GM23338 (cell line): ENCODE results near the gene CRYGB. TPM values are rescaled to one million over a fixed set of nuclear protein-coding genes. Genes with fewer than 3 reads are reported as not detected.
A peak's percentile ranks its signal among the peaks of the same experiment; 100 is the strongest.

Experiments
- ATAC-seq: fragments of 200-7000 bp; cut with Tn5 transposase; 3 replicates; pipeline ENCODE4 v1.9.1; 2020
- DNase-seq: peaks from one replicate; pipeline ENCODE4 v3.0.0-alpha.2; 2015; ENCODE audit warnings: low spot score
- H2AFZ ChIP-seq: fragments of 200-600 bp; sonication (generic); 2 replicates; pipeline ENCODE4 v1.8.0; 2016; ENCODE audit warnings: antibody characterized with exemption, mild to moderate bottlenecking, moderate library complexity
- H3F3A ChIP-seq: fragments of 200-600 bp; sonication (generic); replicated peaks from 2 replicates; pipeline ENCODE4 v1.8.0; 2017; ENCODE audit warnings: antibody characterized with exemption, mixed run types, low read depth
- H3K27ac ChIP-seq: fragments of 200-600 bp; sonication (generic); 2 replicates; pipeline ENCODE4 v1.6.1; 2016; ENCODE audit warnings: low read depth
- H3K27me3 ChIP-seq: fragments of 200-600 bp; sonication (generic); 2 replicates; pipeline ENCODE4 v1.8.0; 2016; ENCODE audit warnings: mild to moderate bottlenecking, mixed run types, moderate library complexity; ENCODE audit not compliant: insufficient read depth
- H3K36me3 ChIP-seq: fragments of 200-600 bp; sonication (generic); 2 replicates; pipeline ENCODE4 v1.8.0; 2016; ENCODE audit warnings: mild to moderate bottlenecking; ENCODE audit not compliant: insufficient read depth
- H3K4me1 ChIP-seq: fragments of 200-600 bp; sonication (generic); 2 replicates; pipeline ENCODE4 v1.8.0; 2016; ENCODE audit warnings: mild to moderate bottlenecking, moderate library complexity; ENCODE audit not compliant: insufficient read depth
- H3K4me2 ChIP-seq: fragments of 200-600 bp; sonication (generic); 2 replicates; pipeline ENCODE4 v1.7.1; 2017; ENCODE audit warnings: mixed run types
- H3K4me3 ChIP-seq: fragments of 200-600 bp; sonication (generic); 2 replicates; pipeline ENCODE4 v1.6.1; 2016; ENCODE audit warnings: mixed run types
- H3K79me2 ChIP-seq: fragments of 200-600 bp; sonication (generic); replicated peaks from 2 replicates; pipeline ENCODE4 v1.8.0; 2017; ENCODE audit warnings: mild to moderate bottlenecking; ENCODE audit not compliant: insufficient read depth
- H3K9me2 ChIP-seq: fragments of 200-600 bp; sonication (generic); 2 replicates; pipeline ENCODE4 v1.8.0; 2017; ENCODE audit not compliant: insufficient read depth
- H4K20me1 ChIP-seq: fragments of 200-600 bp; sonication (generic); replicated peaks from 2 replicates; pipeline ENCODE4 v1.8.0; 2017; ENCODE audit warnings: mild to moderate bottlenecking; ENCODE audit not compliant: insufficient read depth
- H3K27ac Mint-ChIP-seq: 2 replicates; pipeline ENCODE4 v1.8.0; 2020; ENCODE audit warnings: inconsistent platforms, mild to moderate bottlenecking, moderate library complexity, mixed read lengths
- H3K27me3 Mint-ChIP-seq: 3 replicates; pipeline ENCODE4 v1.8.0; 2022; ENCODE audit warnings: low read depth, mild to moderate bottlenecking, moderate library complexity, mixed read lengths, inconsistent platforms; ENCODE audit not compliant: insufficient read depth, poor library complexity
- H3K36me3 Mint-ChIP-seq: 3 replicates; pipeline ENCODE4 v1.8.0; 2021; ENCODE audit warnings: low read depth, mild to moderate bottlenecking, inconsistent platforms, moderate library complexity, mixed read lengths
- H3K4me1 Mint-ChIP-seq: 3 replicates; pipeline ENCODE4 v1.8.0; 2020; ENCODE audit warnings: mild to moderate bottlenecking, inconsistent platforms, mixed read lengths
- H3K4me3 Mint-ChIP-seq: 3 replicates; pipeline ENCODE4 v1.8.0; 2021; ENCODE audit warnings: moderate library complexity, mild to moderate bottlenecking, inconsistent platforms, mixed read lengths
- H3K9me3 Mint-ChIP-seq: 3 replicates; pipeline ENCODE4 v1.8.0; 2020; ENCODE audit warnings: moderate library complexity, mild to moderate bottlenecking, inconsistent platforms, mixed read lengths
- CREB1 ChIP-seq: fragments of 250-450 bp; sonication (Bioruptor Pico); IDR thresholded peaks from 2 replicates; pipeline ENCODE4 v1.5.0; 2020; ENCODE audit warnings: low read depth, mild to moderate bottlenecking, moderate library complexity
- JUNB ChIP-seq: IDR thresholded peaks from one replicate; pipeline ENCODE4 v1.6.1; 2016; ENCODE audit warnings: antibody characterized with exemption; ENCODE audit not compliant: unreplicated experiment
- NANOG ChIP-seq: IDR thresholded peaks from 2 replicates; pipeline ENCODE4 v1.6.1; 2016; ENCODE audit warnings: antibody characterized with exemption, borderline replicate concordance
- POLR2AphosphoS5 ChIP-seq: IDR thresholded peaks from 2 replicates; pipeline ENCODE4 v1.6.1; 2016; ENCODE audit warnings: antibody characterized with exemption, low read depth
- ZNF114 ChIP-seq: fragments of 250-450 bp; sonication (Bioruptor Pico); IDR thresholded peaks from 2 replicates; pipeline ENCODE4 v1.5.0; 2020; ENCODE audit warnings: mild to moderate bottlenecking, moderate library complexity
- polyA plus RNA-seq: library from polyadenylated mRNA; unstranded; fragments of >200 nt; fragmentation: Nextera tagmentation; extraction: Ambion mirVana; gene quantifications from 2 replicates; pipeline ENCODE4 v1.2.1, GENCODE V29; 2016
- total RNA-seq: library from RNA; depleted of rRNA; stranded (reverse); fragments of >200 nt; shearing (Covaris generic); gene quantifications from 2 replicates; pipeline ENCODE4 v1.2.3, GENCODE V29; 2014
- TF ChIP-seq, protein P1 (sequence below): IDR thresholded peaks from 2 replicates; pipeline ENCODE4 v1.6.1; 2016; ENCODE audit warnings: antibody characterized with exemption
- TF ChIP-seq, protein P2 (sequence below), 2 experiments: fragments of 200-600 bp in 1 of 2; sonication (generic) in 1 of 2; conservative IDR thresholded peaks; 2 replicates each; pipeline versions ENCODE4 v1.5.1 to v1.6.1; 2016 to 2017; ENCODE audit warnings: antibody characterized with exemption in 2 of 2, low read depth in 2 of 2, mild to moderate bottlenecking in 2 of 2, moderate library complexity in 1 of 2
- TF ChIP-seq, protein P3 (sequence below): fragments of 250-450 bp; sonication (Bioruptor Pico); IDR thresholded peaks from 2 replicates; pipeline ENCODE4 v1.5.0; 2020; ENCODE audit warnings: mild to moderate bottlenecking, moderate library complexity

Gene CRYGB
- total and polyA plus RNA-seq, 2 experiments from 2014 or later, result 0.92 to 1.9 TPM

DNA sequence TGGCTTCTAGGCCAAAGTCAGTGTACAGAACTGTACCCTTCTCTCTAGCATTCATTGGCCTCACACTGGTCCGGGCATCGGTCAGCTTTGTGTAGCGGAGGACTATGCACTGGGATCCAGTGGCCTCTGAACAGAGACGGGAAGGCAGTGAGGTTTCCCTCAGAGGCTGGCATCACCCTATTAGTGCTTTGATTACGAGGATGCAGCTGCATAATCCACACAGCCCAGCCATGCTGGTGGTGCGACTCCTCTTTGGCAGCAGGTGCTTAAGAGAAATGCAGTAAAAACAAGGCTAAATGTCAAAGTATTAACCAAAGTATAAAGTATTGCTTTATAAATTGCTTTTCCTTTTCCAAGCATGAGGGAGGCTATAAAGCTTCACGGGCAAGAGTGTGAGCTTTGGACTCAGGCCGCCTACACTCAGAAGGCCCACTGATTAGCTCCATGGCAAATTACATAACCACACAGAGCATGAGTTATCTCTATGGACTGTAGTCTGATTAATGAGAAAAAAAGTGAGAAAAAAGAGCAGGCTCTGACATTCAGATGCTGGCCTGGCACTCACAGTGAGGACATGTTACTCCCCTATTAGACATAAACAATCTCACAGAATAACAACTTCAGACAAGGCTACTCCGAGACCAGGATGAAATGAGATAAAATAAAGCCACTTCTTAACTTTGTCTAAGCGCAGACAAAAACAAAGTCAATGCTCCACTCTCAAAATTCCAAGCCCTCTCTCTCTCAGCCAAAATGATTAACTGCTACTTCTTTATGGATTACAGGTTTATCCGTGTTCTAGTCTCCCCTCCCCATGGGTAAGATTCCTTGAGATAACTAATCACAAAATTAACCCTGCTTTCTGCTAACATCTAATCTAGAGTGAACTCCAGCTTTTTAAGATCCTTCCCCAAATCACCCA is 9.9 kb downstream of the CRYGB start:
- no peak for ATAC-seq
- no peaks in the 10 kb centered on the region for H3K4me1 Mint-ChIP-seq
- H3K27ac Mint-ChIP-seq, result no peak overlapping the region
- H3K9me3 Mint-ChIP-seq, result peaks cover 27% of the 10 kb centered on the region
- H3K4me3 Mint-ChIP-seq, result no peak overlapping the region
- no peaks in the 10 kb centered on the region for H3F3A ChIP-seq
- H3K27me3 Mint-ChIP-seq, result peaks cover 3% of the 10 kb centered on the region
- no peaks in the 10 kb centered on the region for H3K4me1 ChIP-seq
- H3K36me3 ChIP-seq, result no peaks in the 10 kb centered on the region
- H3K9me2 ChIP-seq, result no peaks in the 10 kb centered on the region; the same call in 1 of the 2 replicates
- H3K36me3 Mint-ChIP-seq, result peaks cover 26% of the 10 kb centered on the region
- no peaks in the 10 kb centered on the region for H3K27me3 ChIP-seq
- no peak for DNase-seq
- no peak overlapping the region for H3K4me2 ChIP-seq
- H2AFZ ChIP-seq, result no peak overlapping the region
- H3K79me2 ChIP-seq, result no peaks in the 10 kb centered on the region
- no peak overlapping the region for H3K27ac ChIP-seq
- TF ChIP-seq CREB1 (CRISPR knock-in tag) (no peak), NANOG (no peak), POLR2AphosphoS5 (no peak), ZNF114 (CRISPR knock-in tag) (no peak)
- TF ChIP-seq, protein P1, sequence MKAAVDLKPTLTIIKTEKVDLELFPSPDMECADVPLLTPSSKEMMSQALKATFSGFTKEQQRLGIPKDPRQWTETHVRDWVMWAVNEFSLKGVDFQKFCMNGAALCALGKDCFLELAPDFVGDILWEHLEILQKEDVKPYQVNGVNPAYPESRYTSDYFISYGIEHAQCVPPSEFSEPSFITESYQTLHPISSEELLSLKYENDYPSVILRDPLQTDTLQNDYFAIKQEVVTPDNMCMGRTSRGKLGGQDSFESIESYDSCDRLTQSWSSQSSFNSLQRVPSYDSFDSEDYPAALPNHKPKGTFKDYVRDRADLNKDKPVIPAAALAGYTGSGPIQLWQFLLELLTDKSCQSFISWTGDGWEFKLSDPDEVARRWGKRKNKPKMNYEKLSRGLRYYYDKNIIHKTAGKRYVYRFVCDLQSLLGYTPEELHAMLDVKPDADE, result no peak
- TF ChIP-seq, protein P2, sequence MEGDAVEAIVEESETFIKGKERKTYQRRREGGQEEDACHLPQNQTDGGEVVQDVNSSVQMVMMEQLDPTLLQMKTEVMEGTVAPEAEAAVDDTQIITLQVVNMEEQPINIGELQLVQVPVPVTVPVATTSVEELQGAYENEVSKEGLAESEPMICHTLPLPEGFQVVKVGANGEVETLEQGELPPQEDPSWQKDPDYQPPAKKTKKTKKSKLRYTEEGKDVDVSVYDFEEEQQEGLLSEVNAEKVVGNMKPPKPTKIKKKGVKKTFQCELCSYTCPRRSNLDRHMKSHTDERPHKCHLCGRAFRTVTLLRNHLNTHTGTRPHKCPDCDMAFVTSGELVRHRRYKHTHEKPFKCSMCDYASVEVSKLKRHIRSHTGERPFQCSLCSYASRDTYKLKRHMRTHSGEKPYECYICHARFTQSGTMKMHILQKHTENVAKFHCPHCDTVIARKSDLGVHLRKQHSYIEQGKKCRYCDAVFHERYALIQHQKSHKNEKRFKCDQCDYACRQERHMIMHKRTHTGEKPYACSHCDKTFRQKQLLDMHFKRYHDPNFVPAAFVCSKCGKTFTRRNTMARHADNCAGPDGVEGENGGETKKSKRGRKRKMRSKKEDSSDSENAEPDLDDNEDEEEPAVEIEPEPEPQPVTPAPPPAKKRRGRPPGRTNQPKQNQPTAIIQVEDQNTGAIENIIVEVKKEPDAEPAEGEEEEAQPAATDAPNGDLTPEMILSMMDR (conservative IDR thresholded peaks at IDR 0.05; ENCODE audit: low read depth in 2 of 2), result no peak
- H3K4me3 ChIP-seq, result no peak overlapping the region
- H4K20me1 ChIP-seq, result no peaks in the 10 kb centered on the region

DNA sequence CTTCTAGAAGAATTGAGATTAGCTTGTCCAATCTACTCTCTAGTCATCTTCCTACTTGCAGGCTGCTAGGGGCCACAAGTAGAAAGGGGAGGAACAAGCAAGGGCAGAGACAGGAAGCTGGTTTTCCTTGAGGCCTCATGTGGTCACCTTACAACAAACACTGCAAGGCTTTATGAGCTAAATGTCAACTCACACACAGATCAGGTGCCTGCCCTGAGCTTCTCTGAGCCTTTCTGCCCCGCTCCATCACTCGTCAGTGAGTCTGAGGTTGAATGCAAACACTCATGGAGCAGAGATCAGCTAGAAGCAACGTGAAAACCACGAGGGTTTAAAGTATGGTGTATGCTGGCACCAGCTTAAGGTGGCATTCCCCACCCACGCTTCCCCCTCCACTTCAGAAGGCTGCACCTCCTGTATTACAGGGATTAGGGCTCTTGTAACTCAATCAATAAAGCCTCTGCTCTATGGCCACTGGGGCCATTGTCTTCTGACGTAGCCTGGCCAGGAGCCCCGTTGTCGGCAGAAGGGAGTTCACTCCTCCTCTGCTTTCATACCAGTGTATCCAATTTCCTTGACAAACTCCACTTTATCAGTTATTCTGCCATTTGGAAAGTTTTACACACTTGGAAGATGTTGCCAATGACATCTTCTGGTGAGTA is 10.9 kb downstream of the CRYGB start:
- H3K27ac Mint-ChIP-seq, result no peak overlapping the region
- H3K36me3 ChIP-seq, result no peaks in the 10 kb centered on the region
- peaks cover 27% of the 10 kb centered on the region for H3K9me3 Mint-ChIP-seq
- TF ChIP-seq JUNB, result no peak
- TF ChIP-seq, protein P3, sequence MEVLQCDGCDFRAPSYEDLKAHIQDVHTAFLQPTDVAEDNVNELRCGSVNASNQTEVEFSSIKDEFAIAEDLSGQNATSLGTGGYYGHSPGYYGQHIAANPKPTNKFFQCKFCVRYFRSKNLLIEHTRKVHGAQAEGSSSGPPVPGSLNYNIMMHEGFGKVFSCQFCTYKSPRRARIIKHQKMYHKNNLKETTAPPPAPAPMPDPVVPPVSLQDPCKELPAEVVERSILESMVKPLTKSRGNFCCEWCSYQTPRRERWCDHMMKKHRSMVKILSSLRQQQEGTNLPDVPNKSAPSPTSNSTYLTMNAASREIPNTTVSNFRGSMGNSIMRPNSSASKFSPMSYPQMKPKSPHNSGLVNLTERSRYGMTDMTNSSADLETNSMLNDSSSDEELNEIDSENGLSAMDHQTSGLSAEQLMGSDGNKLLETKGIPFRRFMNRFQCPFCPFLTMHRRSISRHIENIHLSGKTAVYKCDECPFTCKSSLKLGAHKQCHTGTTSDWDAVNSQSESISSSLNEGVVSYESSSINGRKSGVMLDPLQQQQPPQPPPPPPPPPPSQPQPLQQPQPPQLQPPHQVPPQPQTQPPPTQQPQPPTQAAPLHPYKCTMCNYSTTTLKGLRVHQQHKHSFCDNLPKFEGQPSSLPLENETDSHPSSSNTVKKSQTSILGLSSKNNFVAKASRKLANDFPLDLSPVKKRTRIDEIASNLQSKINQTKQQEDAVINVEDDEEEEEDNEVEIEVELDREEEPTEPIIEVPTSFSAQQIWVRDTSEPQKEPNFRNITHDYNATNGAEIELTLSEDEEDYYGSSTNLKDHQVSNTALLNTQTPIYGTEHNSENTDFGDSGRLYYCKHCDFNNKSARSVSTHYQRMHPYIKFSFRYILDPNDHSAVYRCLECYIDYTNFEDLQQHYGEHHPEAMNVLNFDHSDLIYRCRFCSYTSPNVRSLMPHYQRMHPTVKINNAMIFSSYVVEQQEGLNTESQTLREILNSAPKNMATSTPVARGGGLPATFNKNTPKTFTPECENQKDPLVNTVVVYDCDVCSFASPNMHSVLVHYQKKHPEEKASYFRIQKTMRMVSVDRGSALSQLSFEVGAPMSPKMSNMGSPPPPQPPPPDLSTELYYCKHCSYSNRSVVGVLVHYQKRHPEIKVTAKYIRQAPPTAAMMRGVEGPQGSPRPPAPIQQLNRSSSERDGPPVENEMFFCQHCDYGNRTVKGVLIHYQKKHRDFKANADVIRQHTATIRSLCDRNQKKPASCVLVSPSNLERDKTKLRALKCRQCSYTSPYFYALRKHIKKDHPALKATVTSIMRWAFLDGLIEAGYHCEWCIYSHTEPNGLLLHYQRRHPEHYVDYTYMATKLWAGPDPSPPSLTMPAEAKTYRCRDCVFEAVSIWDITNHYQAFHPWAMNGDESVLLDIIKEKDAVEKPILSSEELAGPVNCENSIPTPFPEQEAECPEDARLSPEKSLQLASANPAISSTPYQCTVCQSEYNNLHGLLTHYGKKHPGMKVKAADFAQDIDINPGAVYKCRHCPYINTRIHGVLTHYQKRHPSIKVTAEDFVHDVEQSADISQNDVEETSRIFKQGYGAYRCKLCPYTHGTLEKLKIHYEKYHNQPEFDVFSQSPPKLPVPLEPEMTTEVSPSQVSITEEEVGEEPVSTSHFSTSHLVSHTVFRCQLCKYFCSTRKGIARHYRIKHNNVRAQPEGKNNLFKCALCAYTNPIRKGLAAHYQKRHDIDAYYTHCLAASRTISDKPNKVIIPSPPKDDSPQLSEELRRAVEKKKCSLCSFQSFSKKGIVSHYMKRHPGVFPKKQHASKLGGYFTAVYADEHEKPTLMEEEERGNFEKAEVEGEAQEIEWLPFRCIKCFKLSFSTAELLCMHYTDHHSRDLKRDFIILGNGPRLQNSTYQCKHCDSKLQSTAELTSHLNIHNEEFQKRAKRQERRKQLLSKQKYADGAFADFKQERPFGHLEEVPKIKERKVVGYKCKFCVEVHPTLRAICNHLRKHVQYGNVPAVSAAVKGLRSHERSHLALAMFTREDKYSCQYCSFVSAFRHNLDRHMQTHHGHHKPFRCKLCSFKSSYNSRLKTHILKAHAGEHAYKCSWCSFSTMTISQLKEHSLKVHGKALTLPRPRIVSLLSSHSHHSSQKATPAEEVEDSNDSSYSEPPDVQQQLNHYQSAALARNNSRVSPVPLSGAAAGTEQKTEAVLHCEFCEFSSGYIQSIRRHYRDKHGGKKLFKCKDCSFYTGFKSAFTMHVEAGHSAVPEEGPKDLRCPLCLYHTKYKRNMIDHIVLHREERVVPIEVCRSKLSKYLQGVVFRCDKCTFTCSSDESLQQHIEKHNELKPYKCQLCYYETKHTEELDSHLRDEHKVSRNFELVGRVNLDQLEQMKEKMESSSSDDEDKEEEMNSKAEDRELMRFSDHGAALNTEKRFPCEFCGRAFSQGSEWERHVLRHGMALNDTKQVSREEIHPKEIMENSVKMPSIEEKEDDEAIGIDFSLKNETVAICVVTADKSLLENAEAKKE, result no peak

More for the DNA sequence above, 10.9 kb downstream of the CRYGB start:
- Histone ChIP-seq H3K4me2 (no peak overlapping the region), H3K4me1 (no peaks in the 10 kb centered on the region), H3K79me2 (no peaks in the 10 kb centered on the region), H4K20me1 (no peaks in the 10 kb centered on the region), H3K9me2 (no peaks in the 10 kb centered on the region; the same call in 1 of the 2 replicates), H3F3A (no peaks in the 10 kb centered on the region), H2AFZ (peak overlapping the region; percentile 56; the same call in 1 of the 2 replicates), H3K27me3 (no peaks in the 10 kb centered on the region), H3K4me3 (no peak overlapping the region), H3K27ac (no peak overlapping the region)
- no peaks in the 10 kb centered on the region for H3K4me1 Mint-ChIP-seq
- no peak overlapping the region for H3K4me3 Mint-ChIP-seq
- DNase-seq (no peak), ATAC-seq (no peak)
- peaks cover 3% of the 10 kb centered on the region for H3K27me3 Mint-ChIP-seq
- peaks cover 26% of the 10 kb centered on the region for H3K36me3 Mint-ChIP-seq
